CD14-positive monocyte (primary cell): ENCODE measurements around the gene C19orf12. TPM values are rescaled to one million over a fixed set of nuclear protein-coding genes. Genes with fewer than 3 reads are reported as not detected.
A peak's percentile ranks its signal among the peaks of the same experiment; 100 is the strongest.

Experiments used
- DNase-seq, 3 donors: peaks; one replicate each; pipeline ENCODE4 v3.0.0-alpha.2; 2011 to 2022
- H2AFZ ChIP-seq: 2 replicates; pipeline ENCODE4 v1.6.0; 2012; ENCODE audit warnings: mild to moderate bottlenecking, low read depth, low read length, inconsistent platforms; ENCODE audit not compliant: insufficient read depth, poor library complexity, severe bottlenecking
- H3K27ac ChIP-seq, 2 donors: 1 replicate in 1 of 2; 2 replicates in 1 of 2; pipeline ENCODE4 v1.5.1; 2012 to 2013; ENCODE audit warnings: low read length in 2 of 2, control low read depth in 1 of 2, inconsistent platforms in 1 of 2, low read depth in 1 of 2, mild to moderate bottlenecking in 1 of 2
- H3K27me3 ChIP-seq, 2 donors: one replicate each; pipeline versions ENCODE4 v1.6.0 to v1.6.1; 2011 to 2013; ENCODE audit warnings: low read length in 2 of 2; ENCODE audit not compliant: control insufficient read depth in 2 of 2, insufficient read depth in 2 of 2
- H3K36me3 ChIP-seq, 2 donors: replicated peaks in 1 of 2; 1 replicate in 1 of 2; 2 replicates in 1 of 2; pipeline versions ENCODE4 v1.5.1 to v1.6.1; 2012 to 2013; ENCODE audit warnings: low read length in 2 of 2, control low read depth in 1 of 2, inconsistent platforms in 1 of 2, mild to moderate bottlenecking in 1 of 2; ENCODE audit not compliant: insufficient read depth in 2 of 2, control insufficient read depth in 1 of 2
- H3K4me1 ChIP-seq, 2 donors: 1 replicate in 1 of 2; 2 replicates in 1 of 2; pipeline versions ENCODE4 v1.5.1 to v1.6.1; 2012 to 2013; ENCODE audit warnings: low read length in 2 of 2, control low read depth in 1 of 2, inconsistent platforms in 1 of 2, mild to moderate bottlenecking in 1 of 2, moderate library complexity in 1 of 2; ENCODE audit not compliant: insufficient read depth in 2 of 2, control insufficient read depth in 1 of 2
- H3K4me2 ChIP-seq: replicated peaks from 2 replicates; pipeline ENCODE3; 2012; ENCODE audit warnings: low read length, moderate library complexity, mild to moderate bottlenecking; ENCODE audit not compliant: poor library complexity, severe bottlenecking; ENCODE audit errors: extremely low read depth
- H3K4me3 ChIP-seq, 3 experiments: fragments of 200-600 bp in 1 of 3; sonication (generic) in 1 of 3; replicated peaks in 1 of 3; 1 replicate in 2 of 3; 2 replicates in 1 of 3; pipeline ENCODE4 v1.5.1; 2011 to 2013; ENCODE audit warnings: low read length in 3 of 3, mild to moderate bottlenecking in 3 of 3, control low read depth in 2 of 3, low read depth in 2 of 3, inconsistent platforms in 1 of 3, moderate library complexity in 1 of 3
- H3K79me2 ChIP-seq: 2 replicates; pipeline ENCODE4 v1.6.0; 2012; ENCODE audit warnings: mild to moderate bottlenecking, control low read depth, inconsistent platforms, low read length, moderate library complexity; ENCODE audit not compliant: insufficient read depth
- H3K9ac ChIP-seq: 2 replicates; pipeline ENCODE4 v1.6.0; 2017; ENCODE audit warnings: low read length, mild to moderate bottlenecking; ENCODE audit not compliant: insufficient read depth, poor library complexity, severe bottlenecking
- H3K9me3 ChIP-seq, 2 donors: replicated peaks in 1 of 2; 1 replicate in 1 of 2; 2 replicates in 1 of 2; pipeline versions ENCODE4 v1.5.1 to v1.6.1; 2012 to 2013; ENCODE audit warnings: low read length in 2 of 2, control low read depth in 1 of 2; ENCODE audit not compliant: control insufficient read depth in 1 of 2, insufficient read depth in 1 of 2
- H4K20me1 ChIP-seq: 2 replicates; pipeline ENCODE4 v1.6.0; 2012; ENCODE audit warnings: mild to moderate bottlenecking, low read length, control low read depth, moderate library complexity; ENCODE audit not compliant: insufficient read depth
- H3K27ac Mint-ChIP-seq, 7 donors: one replicate each; pipeline ENCODE4 v1.8.0; 2020; ENCODE audit warnings: mild to moderate bottlenecking in 7 of 7, mixed read lengths in 7 of 7, moderate library complexity in 6 of 7, inconsistent platforms in 2 of 7
- H3K27me3 Mint-ChIP-seq, 3 donors: one replicate each; pipeline ENCODE4 v1.8.0; 2021 to 2022; ENCODE audit warnings: low read depth in 3 of 3, mild to moderate bottlenecking in 3 of 3, mixed read lengths in 3 of 3, moderate library complexity in 3 of 3, inconsistent platforms in 1 of 3
- H3K36me3 Mint-ChIP-seq, 2 donors: one replicate each; pipeline ENCODE4 v1.8.0; 2020; ENCODE audit warnings: mixed read lengths in 2 of 2, inconsistent platforms in 1 of 2, mild to moderate bottlenecking in 1 of 2
- H3K4me1 Mint-ChIP-seq: one replicate; pipeline ENCODE4 v1.8.0; 2020; ENCODE audit warnings: mild to moderate bottlenecking, mixed read lengths
- H3K4me3 Mint-ChIP-seq, 2 donors: one replicate each; pipeline ENCODE4 v1.8.0; 2020; ENCODE audit warnings: mild to moderate bottlenecking in 2 of 2, mixed read lengths in 2 of 2, moderate library complexity in 1 of 2
- H3K9me3 Mint-ChIP-seq, 7 donors: one replicate each; pipeline ENCODE4 v1.8.0; 2020 to 2022; ENCODE audit warnings: mixed read lengths in 7 of 7, mild to moderate bottlenecking in 6 of 7, moderate library complexity in 6 of 7, inconsistent platforms in 2 of 7
- WGBS: methylation state at CpG from one replicate; pipeline ENCODE4 v1.1.5; 2013; ENCODE audit warnings: missing lambda C conversion rate; ENCODE audit not compliant: insufficient coverage; 5-methylcytosine and 5-hydroxymethylcytosine counted together
- intact Hi-C, 2 donors: fragments of 100-400 bp; cut with micrococcal nuclease; formaldehyde crosslinking; loops; one replicate each; pipeline versions ENCODE4 v1.15.0 to v1.15.1; 2023
- polyA plus RNA-seq, 3 donors: library from polyadenylated mRNA; depleted of rRNA in 1 of 3; unstranded in 2 of 3; stranded (reverse) in 1 of 3; fragments of 300-500 nt in 2 of 3; fragments of >200 nt in 1 of 3; fragmentation: Illumina TruSeq in 2 of 3; gene quantifications; 1 replicate in 2 of 3; 2 replicates in 1 of 3; pipeline ENCODE4 v1.2.3, GENCODE V29; 2012 to 2021
- TF ChIP-seq, protein P1 (sequence below): fragments of 200-600 bp; IDR thresholded peaks from one replicate; pipeline ENCODE4 v1.8.0; 2022; ENCODE audit warnings: antibody characterized with exemption, mild to moderate bottlenecking

C19orf12 gene
- polyA plus RNA-seq, 3 donors, result 6.0 to 8.0 (median 6.8) TPM

DNA sequence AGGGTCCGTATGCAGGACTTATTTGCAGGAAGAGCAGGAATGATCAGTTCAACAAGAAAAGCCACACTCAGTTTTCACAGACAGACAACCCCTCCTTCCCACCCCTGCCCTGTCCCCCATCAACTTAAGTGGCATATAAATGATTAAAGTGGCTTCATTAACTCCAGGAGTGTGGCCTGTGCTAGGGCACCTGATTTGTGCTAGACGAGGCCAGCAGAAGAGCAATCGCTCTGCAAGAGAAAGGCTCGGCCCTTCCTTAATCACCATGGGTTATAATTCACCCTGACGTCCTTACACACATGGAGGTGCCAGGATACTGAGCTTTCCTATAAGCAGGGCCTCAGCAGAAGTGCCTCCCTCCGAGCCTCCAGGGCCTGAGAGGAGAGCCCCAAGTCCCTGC is 14.6 kb downstream of the C19orf12 start:
- intact Hi-C loops, result no loop called here
- Histone ChIP-seq H3K9me3 (peaks cover 0 to 4% of the 10 kb centered on the region in 2 donors), H3K79me2 (no peaks in the 10 kb centered on the region), H3K4me2 (no peak overlapping the region), H3K36me3 (peaks cover 21 to 34% of the 10 kb centered on the region in 2 donors), H2AFZ (no peak overlapping the region), H3K27ac (no peak overlapping the region), H3K27me3 (no peaks in the 10 kb centered on the region), H3K9ac (no peak overlapping the region), H3K4me3 (no peak overlapping the region), H4K20me1 (no peaks in the 10 kb centered on the region), H3K4me1 (no peaks in the 10 kb centered on the region)
- 95% methylated on average over 3 of the region's 6 CpGs for WGBS
- Mint-ChIP-seq H3K4me1 (no peaks in the 10 kb centered on the region), H3K27ac (peak overlapping the region in 1 of 7 donors; percentile 13), H3K27me3 (no peaks in the 10 kb centered on the region), H3K4me3 (no peak overlapping the region), H3K9me3 (peaks cover 0 to 10% (median 2%) of the 10 kb centered on the region in 7 donors), H3K36me3 (peaks cover 22 to 33% of the 10 kb centered on the region in 2 donors)
- no peak for DNase-seq
- TF ChIP-seq, protein P1, sequence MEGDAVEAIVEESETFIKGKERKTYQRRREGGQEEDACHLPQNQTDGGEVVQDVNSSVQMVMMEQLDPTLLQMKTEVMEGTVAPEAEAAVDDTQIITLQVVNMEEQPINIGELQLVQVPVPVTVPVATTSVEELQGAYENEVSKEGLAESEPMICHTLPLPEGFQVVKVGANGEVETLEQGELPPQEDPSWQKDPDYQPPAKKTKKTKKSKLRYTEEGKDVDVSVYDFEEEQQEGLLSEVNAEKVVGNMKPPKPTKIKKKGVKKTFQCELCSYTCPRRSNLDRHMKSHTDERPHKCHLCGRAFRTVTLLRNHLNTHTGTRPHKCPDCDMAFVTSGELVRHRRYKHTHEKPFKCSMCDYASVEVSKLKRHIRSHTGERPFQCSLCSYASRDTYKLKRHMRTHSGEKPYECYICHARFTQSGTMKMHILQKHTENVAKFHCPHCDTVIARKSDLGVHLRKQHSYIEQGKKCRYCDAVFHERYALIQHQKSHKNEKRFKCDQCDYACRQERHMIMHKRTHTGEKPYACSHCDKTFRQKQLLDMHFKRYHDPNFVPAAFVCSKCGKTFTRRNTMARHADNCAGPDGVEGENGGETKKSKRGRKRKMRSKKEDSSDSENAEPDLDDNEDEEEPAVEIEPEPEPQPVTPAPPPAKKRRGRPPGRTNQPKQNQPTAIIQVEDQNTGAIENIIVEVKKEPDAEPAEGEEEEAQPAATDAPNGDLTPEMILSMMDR, result no peak

DNA sequence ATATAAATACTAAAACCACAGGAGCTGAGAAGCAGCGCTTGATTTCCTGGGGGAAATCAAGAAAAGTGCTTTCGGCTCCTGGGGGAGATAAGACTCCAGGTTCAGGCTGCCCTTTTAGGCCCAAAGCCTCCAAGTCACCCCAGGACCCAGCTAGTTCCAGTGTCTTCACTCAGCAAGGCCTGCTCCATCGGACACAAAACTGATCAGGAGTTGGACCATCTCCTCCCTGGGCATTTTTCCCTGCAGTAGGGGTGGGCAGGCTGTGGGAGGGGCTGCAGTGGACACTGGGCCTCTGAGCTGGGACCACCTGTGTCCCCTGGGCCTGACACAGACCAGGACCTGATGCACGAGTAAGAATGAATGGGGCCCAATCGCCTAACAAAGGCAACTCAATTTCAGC is 15.2 kb downstream of the C19orf12 start:
- intact Hi-C loops, result no loop called here
- Histone ChIP-seq H3K27me3 (no peaks in the 10 kb centered on the region), H3K79me2 (no peaks in the 10 kb centered on the region), H3K27ac (no peak overlapping the region), H3K4me3 (no peak overlapping the region), H3K9ac (no peak overlapping the region), H2AFZ (no peak overlapping the region), H3K9me3 (peaks cover 0 to 4% of the 10 kb centered on the region in 2 donors), H3K4me2 (no peak overlapping the region), H4K20me1 (no peaks in the 10 kb centered on the region), H3K4me1 (no peaks in the 10 kb centered on the region), H3K36me3 (peaks cover 19 to 28% of the 10 kb centered on the region in 2 donors)
- 96% methylated on average over 3 of the region's 5 CpGs for WGBS
- H3K27ac Mint-ChIP-seq, result no peak overlapping the region
- no peak overlapping the region for H3K4me3 Mint-ChIP-seq
- no peaks in the 10 kb centered on the region for H3K4me1 Mint-ChIP-seq
- no peaks in the 10 kb centered on the region for H3K27me3 Mint-ChIP-seq
- H3K9me3 Mint-ChIP-seq, result peaks cover 0 to 10% (median 2%) of the 10 kb centered on the region in 7 donors
- H3K36me3 Mint-ChIP-seq, result peaks cover 16 to 26% of the 10 kb centered on the region in 2 donors
- TF ChIP-seq, protein P1, result no peak
- no peak for DNase-seq
